ENCODE results near the gene NEK1.
"Not testable (repeated sequence)": the region's sequence is repeated elsewhere in the genome, so short reads cannot be mapped to it uniquely, and the experiment has no call there.

The NEK1 gene

DNA sequence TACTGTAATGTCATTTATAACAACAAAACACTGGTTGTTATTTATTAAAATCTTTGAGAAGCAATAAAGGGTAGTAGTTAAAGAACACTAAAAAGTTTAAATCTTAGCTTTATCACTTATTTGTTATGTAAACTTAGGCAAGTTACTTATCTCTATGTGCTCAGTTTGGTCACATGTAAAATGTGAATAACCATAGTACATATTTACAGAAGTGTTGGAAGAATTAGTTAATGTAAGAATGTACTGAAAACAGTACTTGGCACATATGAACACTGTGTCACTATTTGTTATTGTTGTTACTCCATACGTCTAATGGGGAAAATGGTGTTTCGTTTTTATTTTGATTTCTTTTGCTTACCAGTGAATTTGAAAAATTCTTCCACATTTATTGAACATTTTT lies 9.1 kb downstream of the NEK1 start:
- no peak for DNase-seq (ENCODE audit: low read depth in 3 of 3)

GRCh38 chr4:169601016-169601771 lies 11.2 kb downstream of the NEK1 start:
- DNase-seq (ENCODE audit: low read depth in 3 of 3): no peak

DNA sequence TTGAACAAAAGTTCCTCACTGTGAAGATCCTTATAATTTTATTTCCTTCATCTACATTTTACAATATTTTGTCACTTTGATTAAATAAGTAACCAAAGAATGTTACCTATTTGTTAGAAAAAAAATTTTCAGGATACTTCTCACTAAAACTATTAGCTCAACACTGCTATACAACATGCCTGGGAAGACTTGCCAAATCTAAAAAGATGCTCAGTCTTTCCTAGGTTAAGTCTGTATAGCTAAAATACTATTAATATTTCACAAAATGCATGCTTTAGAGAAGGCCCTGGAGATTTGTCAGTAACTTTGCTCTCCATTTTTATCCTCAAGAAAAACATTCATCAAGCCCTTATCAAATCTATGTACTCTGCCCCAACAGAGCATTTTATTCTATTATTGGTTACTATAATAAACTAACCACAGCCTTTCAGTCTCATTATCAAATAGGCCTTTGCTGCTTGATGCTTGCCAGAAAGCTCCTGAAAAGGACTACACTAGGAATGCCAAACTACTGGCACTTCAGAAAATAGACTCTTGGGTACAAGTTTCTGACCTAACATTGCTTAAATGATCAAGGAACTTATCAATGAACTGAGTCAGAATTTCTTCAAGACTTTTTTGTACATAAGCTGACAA lies 17.7 kb downstream of the NEK1 start:
- no peak for DNase-seq (ENCODE audit: low read depth in 3 of 3)

GRCh38 chr4:169593050-169593560 lies 19.3 kb downstream of the NEK1 start:
- DNase-seq (ENCODE audit: low read depth in 3 of 3): no peak

DNA sequence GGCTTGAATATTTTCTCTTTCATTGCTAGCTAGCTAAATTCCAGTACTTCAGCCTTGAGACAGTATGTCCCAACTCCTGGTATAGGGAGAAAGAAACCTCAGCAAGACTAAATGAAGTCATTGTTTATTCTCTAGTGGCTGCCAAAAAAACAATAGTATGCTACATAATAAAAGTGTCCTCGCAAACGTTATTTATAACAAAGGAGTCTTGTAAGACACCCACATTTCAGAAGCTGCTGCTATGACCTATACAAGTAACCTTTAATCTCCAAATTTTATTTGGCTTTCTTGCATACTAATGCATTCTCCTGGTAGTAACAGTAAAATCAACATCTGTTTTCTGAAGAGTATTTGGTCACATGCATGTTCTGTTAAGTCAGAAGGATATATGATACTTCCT lies 28.8 kb downstream of the NEK1 start:
- no peak for DNase-seq (ENCODE audit: low read depth in 3 of 3)

DNA sequence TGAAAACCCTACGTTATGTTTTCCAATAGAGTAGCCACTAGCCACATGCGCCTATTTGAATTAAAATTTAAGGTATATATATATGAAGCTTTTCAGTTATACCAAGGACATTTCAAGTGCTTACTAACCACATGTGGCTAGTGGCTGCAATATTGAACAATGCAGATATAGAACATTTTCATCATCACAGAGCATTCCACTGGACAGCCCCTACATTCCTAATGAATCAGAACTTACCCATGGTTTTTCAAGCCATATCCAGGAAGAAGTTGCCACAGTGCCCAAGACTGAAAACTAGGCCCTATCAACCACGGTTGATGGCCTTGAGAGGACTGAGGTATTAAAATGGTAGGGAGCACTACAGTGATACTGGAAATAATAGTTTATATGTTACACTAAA lies 29.7 kb downstream of the NEK1 start:
- no peak for DNase-seq (ENCODE audit: low read depth in 3 of 3)

GRCh38 chr4:169582203-169582602 lies 30.2 kb downstream of the NEK1 start:
- no peak for DNase-seq (ENCODE audit: low read depth in 3 of 3)

DNA sequence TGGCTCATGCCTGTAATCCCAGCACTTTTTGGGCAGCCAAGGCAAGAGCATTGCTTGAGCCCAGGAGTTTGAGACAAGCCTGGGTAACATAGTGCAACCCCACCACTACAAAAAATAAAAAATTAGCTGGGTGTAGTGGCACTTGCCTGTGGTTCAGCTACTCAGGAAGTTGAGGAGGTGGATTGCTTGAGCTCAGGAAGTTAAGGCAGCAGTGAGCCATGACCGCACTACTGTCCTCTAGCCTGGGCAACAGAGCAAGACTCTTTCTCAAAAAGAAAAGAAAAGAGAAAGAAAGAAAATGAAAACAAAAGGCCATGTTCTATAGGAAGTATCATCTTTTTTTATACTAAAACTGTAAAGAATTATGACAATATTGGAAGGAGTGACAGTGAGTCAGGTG lies 38.5 kb downstream of the NEK1 start:
- no peak for DNase-seq (ENCODE audit: low read depth in 3 of 3)

DNA sequence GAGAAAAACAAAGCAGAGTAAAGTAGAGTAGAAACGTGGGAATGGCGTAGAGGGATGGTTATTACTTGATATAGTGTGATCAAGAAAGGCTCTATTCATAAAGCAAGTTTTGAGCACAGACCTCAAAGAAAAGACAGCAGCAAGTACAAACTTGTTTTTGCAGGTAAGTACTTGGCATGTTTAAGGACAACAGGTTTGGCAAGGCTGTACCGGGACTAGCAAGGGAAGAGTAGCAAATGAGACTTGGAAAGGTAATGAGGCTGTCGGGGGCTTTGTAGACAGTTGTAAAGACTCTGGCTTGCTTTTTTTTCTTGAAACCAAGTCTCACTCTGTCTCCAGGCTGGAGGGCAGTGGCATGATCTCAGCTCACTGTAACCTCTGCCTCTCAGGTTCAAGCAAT lies 40.9 kb downstream of the NEK1 start:
- no peak for DNase-seq (ENCODE audit: low read depth in 3 of 3)

GRCh38 chr4:169571012-169571411 lies 41.4 kb downstream of the NEK1 start:
- not testable (repeated sequence) for DNase-seq (ENCODE audit: low read depth in 3 of 3)

DNA sequence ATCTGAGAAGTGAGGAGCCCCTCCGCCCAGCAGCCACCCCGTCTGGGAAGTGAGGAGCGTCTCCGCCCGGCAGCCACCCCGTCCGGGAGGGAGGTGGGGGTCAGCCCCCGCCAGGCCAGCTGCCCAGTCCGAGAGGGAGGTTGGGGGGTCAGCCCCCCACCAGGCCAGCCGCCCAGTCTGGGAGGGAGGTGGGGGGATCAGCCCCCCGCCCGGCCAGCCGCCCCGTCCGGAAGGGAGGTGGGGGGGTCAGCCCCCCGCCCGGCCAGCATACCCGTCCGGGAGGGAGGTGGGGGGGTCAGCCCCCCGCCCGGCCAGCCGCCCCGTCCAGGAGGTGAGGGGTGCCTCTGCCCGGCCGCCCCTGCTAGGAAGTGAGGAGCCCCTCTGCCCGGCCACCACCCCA lies 42.1 kb downstream of the NEK1 start:
- not testable (repeated sequence) for DNase-seq (ENCODE audit: low read depth in 3 of 3)

- DNase-seq (ENCODE audit: low read depth in 3 of 3): not testable (repeated sequence)
These were observed 43.2 kb downstream of the NEK1 start for GRCh38 chr4:169569188-169569587.

GRCh38 chr4:169567916-169568315 lies 44.5 kb downstream of the NEK1 start:
- no peak for DNase-seq (ENCODE audit: low read depth in 3 of 3)

DNA sequence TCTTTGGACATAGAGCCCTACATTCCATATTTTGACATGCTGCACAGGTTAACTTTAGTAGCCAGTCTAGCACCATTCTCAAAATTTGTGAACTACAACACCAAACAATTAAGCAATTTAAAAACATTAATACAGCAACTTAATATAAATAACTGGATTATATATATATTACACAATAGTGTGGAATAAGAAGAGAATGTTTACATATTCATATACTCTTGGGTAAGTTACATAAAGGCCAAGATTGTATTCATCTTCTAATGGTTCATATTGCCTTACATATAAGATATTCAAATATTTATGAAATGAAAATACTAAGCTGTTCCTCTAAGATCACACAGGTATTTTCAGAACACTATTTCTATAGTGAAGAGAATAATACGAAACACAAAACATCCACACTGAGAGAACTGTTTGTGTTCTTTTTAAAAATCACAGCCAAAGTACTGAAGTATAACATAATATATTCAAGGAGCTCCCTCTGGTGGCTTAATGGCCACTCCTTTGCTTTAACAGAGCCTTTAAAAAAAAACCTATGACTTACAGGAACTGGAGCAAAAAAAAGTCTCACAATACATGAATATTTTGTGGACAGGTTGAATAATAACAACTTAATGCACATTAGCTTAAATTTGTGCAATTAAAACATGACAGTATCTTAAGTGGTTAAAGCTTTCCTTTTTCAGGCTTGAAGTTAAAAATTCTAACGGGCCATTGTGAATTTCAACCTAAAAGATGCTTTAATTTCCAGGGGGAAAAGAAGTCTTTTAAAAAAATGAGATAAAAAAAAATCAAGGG lies 46.2 kb downstream of the NEK1 start:
- DNase-seq (ENCODE audit: low read depth in 3 of 3): no peak

DNA sequence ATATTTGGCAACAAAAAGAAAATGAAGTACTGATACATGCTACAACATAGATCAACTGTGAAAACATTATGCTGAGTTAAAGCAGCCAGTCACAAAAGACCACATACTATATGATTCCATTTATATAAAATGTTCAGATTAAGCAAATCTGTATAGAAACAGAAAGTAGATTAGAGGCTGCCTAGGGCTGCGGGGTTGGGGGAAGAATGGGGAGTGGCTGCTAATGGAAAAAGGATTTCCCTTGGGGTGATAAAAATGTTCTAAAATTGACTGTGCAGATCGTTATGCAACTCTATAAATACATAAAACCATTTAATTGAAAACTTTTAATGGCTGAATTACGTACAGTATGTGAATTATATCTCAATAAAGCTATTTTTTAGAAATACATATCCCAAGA lies 46.8 kb downstream of the NEK1 start:
- DNase-seq (ENCODE audit: low read depth in 3 of 3): no peak

- DNase-seq (ENCODE audit: low read depth in 3 of 3): no peak
These were observed 55.2 kb downstream of the NEK1 start for GRCh38 chr4:169557061-169557636.

DNA sequence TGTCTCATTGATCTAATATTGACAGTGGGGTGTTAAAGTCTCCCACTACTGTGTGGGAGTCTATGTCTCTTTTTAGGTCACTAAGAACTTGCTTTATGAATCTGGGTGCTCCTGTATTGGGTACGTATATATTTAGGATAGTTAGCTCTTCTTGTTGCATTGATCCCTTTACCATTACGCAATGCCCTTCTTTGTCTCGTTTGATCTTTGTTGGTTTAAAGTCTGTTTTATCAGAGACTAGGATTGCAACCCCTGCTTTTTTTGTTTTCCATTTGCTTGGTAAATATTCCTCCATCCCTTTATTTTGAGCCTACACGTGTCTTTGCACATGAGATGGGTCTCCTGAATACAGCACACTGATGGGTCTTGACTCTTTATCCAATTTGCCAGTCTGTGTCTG lies 65.8 kb downstream of the NEK1 start:
- not testable (repeated sequence) for DNase-seq (ENCODE audit: low read depth in 3 of 3)

GRCh38 chr4:169540774-169541173 lies 71.6 kb downstream of the NEK1 start:
- DNase-seq (ENCODE audit: low read depth in 3 of 3): no peak

GRCh38 chr4:169530048-169530447 lies 82.3 kb downstream of the NEK1 start:
- DNase-seq (ENCODE audit: low read depth in 3 of 3): no peak

GRCh38 chr4:169523796-169524195 lies 88.6 kb downstream of the NEK1 start:
- DNase-seq (ENCODE audit: low read depth in 3 of 3): no peak

DNA sequence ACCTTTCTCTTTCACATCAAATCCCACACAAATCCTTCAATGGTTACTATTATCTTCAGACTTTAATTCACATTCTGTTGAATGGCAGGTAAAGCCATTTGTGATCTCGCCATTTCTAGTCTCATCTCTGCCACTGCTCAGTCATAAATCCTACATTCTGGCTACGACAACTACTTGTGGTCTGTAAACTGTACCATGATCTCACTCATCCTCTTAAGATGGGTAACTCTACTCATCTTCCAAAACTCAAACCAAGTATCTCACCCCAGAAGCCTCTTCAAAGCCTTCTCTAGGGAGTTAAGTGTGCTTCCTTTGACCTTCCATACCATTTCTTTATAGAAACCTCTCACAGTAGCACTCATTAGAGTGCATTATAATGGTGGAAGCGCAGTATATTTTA lies 101.8 kb downstream of the NEK1 start:
- DNase-seq (ENCODE audit: low read depth in 3 of 3): no peak

- no peak for DNase-seq (ENCODE audit: low read depth in 3 of 3)
These were observed 105.5 kb downstream of the NEK1 start for GRCh38 chr4:169506903-169507302.

Measured in stimulated activated CD4-positive, alpha-beta T cell treated with anti-CD3 and anti-CD28 coated beads, TNF-alpha, amount 100 ng/mL, for 24 hours (primary cell).